Pancreas (tissue), 10 donors: ENCODE measurements around the gene RNFT2. TPM values are rescaled to one million over a fixed set of nuclear protein-coding genes. Genes with fewer than 3 reads are reported as not detected.

Source experiments
- ATAC-seq, 4 donors: fragments of 200-7000 bp; cut with Tn5 transposase; one replicate each; pipeline versions ENCODE4 v1.8.0 to v1.9.1; 2020; ENCODE audit warnings: mild to moderate bottlenecking in 4 of 4, moderate library complexity in 4 of 4
- DNase-seq, 6 donors: peaks; one replicate each; pipeline ENCODE4 v3.0.0-alpha.2; 2020
- FAIRE-seq: peaks from 2 replicates; lab custom pipeline; 2012; peaks lifted over from hg19 to GRCh38; lab: Jason Lieb, UNC
- H3K27ac ChIP-seq, 4 donors: fragments of 200-600 bp; sonication (generic); 1 replicate in 3 of 4; 2 replicates in 1 of 4; pipeline versions ENCODE4 v1.5.0 to v1.8.0; 2020
- H3K27me3 ChIP-seq, 4 donors: fragments of 200-600 bp; one replicate each; pipeline ENCODE4 v1.8.0; 2021
- H3K36me3 ChIP-seq, 3 donors: fragments of 200-600 bp; sonication (generic) in 1 of 3; one replicate each; pipeline versions ENCODE4 v1.5.0 to v1.8.0; 2020 to 2021
- H3K4me1 ChIP-seq, 3 donors: fragments of 200-600 bp; one replicate each; pipeline ENCODE4 v1.8.0; 2021
- H3K4me3 ChIP-seq, 4 donors: fragments of 200-600 bp; sonication (generic) in 2 of 4; one replicate each; pipeline versions ENCODE4 v1.5.0 to v1.8.0; 2020 to 2021
- H3K9me3 ChIP-seq, 4 donors: fragments of 200-600 bp; one replicate each; pipeline ENCODE4 v1.8.0; 2021
- WGBS, 2 donors: extraction: QIAGEN DNeasy Blood & Tissue Kit; methylation state at CpG; one replicate each; pipeline ENCODE4 v1.1.7; 2013; 5-methylcytosine and 5-hydroxymethylcytosine counted together
- intact Hi-C, 3 donors: fragments of 100-400 bp; cut with DNase I; formaldehyde crosslinking; loops; one replicate each; pipeline versions ENCODE4 v1.11.1 to v1.14.2; 2022
- polyA plus RNA-seq, 2 donors: library from polyadenylated mRNA; stranded (reverse); fragments of 200-250 nt; gene quantifications; one replicate each; pipeline ENCODE4 v1.2.3, GENCODE V29; 2013
- total RNA-seq, 6 donors: library from RNA; stranded (reverse); fragmentation: NEBNext Ultra II Directional in 4 of 6; extraction: Animal tissue kit (Norgen Biotek cat#: 25700) in 4 of 6; gene quantifications; one replicate each; pipeline versions ENCODE4 v1.2.1 to v1.2.4, GENCODE V29; 2021 to 2023
- TF ChIP-seq, protein P1 (sequence below), 4 donors: fragments of 200-600 bp; sonication (generic) in 3 of 4; IDR thresholded peaks; one replicate each; pipeline versions ENCODE4 v1.5.0 to v1.8.0; 2021; ENCODE audit warnings: antibody characterized with exemption in 4 of 4
- donor health status: healthy with polysubstance abuse.
- donor health status: DM: no; HTN: no; CAD: no; lungs with moderate emphysema.
- donor health status: DM: no; HTN: no; CAD: no.
- donor health status: control.
- donor health status: control.
- donor health status: Bipolar disorder and iron deficiency.
- donor health status: DM: yes; HTN: yes; CAD: no.
- donor health status: DM: no; HTN: no; CAD: no.
- donor health status: DM: no; HTN: no; CAD: no.
- donor health status: DM: yes; HTN: yes; CAD: no.

Gene RNFT2
- total and polyA plus RNA-seq, 8 donors, result 0.51 to 2.6 (median 1.5) TPM

DNA sequence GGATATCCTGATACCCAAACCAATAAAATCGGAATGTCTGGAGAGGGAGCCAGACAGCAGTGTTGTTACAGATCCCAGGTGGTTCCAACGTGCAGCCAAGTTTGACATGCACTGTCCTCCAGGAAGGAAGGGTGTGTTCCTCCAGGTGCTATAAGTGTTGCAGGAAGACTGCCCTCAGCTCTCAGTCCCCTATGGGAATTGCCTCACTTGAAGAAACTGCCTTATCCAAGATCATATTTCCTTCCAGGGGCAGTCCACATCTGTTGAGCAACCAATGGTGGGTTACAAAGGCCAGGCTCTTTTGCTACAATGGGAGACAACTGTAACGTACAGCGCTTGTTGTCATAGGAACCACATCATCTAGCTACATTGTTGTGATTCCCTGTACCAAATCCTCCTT is 159.4 kb downstream of the RNFT2 start:
- no peak overlapping the region for H3K4me3 ChIP-seq
- no peak for FAIRE-seq
- ATAC-seq, result no peak
- no peak overlapping the region for H3K27ac ChIP-seq
- no peaks in the 10 kb centered on the region for H3K4me1 ChIP-seq
- TF ChIP-seq, protein P1, sequence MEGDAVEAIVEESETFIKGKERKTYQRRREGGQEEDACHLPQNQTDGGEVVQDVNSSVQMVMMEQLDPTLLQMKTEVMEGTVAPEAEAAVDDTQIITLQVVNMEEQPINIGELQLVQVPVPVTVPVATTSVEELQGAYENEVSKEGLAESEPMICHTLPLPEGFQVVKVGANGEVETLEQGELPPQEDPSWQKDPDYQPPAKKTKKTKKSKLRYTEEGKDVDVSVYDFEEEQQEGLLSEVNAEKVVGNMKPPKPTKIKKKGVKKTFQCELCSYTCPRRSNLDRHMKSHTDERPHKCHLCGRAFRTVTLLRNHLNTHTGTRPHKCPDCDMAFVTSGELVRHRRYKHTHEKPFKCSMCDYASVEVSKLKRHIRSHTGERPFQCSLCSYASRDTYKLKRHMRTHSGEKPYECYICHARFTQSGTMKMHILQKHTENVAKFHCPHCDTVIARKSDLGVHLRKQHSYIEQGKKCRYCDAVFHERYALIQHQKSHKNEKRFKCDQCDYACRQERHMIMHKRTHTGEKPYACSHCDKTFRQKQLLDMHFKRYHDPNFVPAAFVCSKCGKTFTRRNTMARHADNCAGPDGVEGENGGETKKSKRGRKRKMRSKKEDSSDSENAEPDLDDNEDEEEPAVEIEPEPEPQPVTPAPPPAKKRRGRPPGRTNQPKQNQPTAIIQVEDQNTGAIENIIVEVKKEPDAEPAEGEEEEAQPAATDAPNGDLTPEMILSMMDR (IDR thresholded peaks at IDR 0.05), result no peak
- no peaks in the 10 kb centered on the region for H3K27me3 ChIP-seq
- 71 to 73% methylated on average over 4 of the region's 4 CpGs for WGBS, 2 donors
- no peak for DNase-seq
- intact Hi-C loops, result no loop called here
- no peaks in the 10 kb centered on the region for H3K36me3 ChIP-seq
- no peaks in the 10 kb centered on the region for H3K9me3 ChIP-seq

DNA sequence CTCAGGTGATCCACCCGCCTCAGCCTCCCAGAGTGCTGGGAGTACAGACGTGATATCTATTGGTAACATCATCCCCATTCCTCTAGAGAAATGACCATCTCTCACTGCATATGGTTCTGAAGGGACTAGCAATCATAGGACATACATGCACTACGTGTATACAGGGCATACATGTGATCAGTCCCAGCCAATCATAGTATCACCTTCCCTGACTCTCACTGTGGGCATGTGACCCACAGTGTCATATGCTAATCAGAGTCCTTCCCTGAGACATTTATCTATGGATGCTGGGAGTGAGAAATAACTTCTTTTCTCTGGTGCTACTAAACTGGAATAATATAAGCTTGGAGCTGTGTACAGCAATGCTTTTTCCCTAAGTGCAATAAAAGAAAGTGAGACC is 160.6 kb downstream of the RNFT2 start:
- no peak overlapping the region for H3K27ac ChIP-seq
- FAIRE-seq, result no peak
- H3K9me3 ChIP-seq, result no peaks in the 10 kb centered on the region
- TF ChIP-seq, protein P1 (IDR thresholded peaks at IDR 0.05), result no peak
- H3K36me3 ChIP-seq, result no peaks in the 10 kb centered on the region
- 54 to 63% methylated on average over 3 of the region's 3 CpGs for WGBS, 2 donors
- intact Hi-C loops, result no loop called here
- no peaks in the 10 kb centered on the region for H3K27me3 ChIP-seq
- ATAC-seq, result no peak
- no peak for DNase-seq
- no peaks in the 10 kb centered on the region for H3K4me1 ChIP-seq
- H3K4me3 ChIP-seq, result no peak overlapping the region

DNA sequence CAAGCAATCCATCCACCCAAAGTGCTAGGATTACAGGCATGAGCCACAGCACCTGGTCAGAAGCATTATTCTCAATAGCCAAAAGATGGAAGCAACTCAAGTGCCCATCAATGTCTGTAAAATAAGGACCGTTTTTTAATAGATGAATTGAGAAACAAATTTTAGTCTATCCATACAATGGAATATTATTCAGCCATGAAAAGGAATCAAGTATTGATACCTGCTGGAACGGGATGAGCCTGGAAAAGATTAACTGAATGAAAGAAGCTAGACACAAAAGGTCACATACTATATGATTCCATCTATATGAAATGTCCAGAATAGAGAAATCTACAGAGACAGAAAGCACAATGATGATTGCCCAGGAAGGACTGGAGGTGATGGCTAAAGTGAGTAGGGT is 163.5 kb downstream of the RNFT2 start:
- TF ChIP-seq, protein P1 (IDR thresholded peaks at IDR 0.05), result no peak
- intact Hi-C loops, result no loop called here
- FAIRE-seq (no peak), ATAC-seq (no peak), DNase-seq (no peak)
- no peaks in the 10 kb centered on the region for H3K27me3 ChIP-seq
- 60 to 69% methylated on average over 2 of the region's 2 CpGs for WGBS, 2 donors
- no peaks in the 10 kb centered on the region for H3K9me3 ChIP-seq
- H3K4me1 ChIP-seq, result no peaks in the 10 kb centered on the region
- H3K27ac ChIP-seq, result no peak overlapping the region
- no peak overlapping the region for H3K4me3 ChIP-seq
- no peaks in the 10 kb centered on the region for H3K36me3 ChIP-seq

Other genes starting within 250 kb of the RNFT2 start
- gene MAP1LC3B2, start 178.9 kb upstream of the RNFT2 start, total RNA-seq, result under 1 TPM in 4 of 6 donors, not detected in 2; 0.49 to 0.92 (median 0.65) TPM
- gene MAP1LC3B2, start 178.9 kb upstream of the RNFT2 start, polyA plus RNA-seq, result 1 to 10 TPM in 1 of 2 donors, under 1 TPM in 1; 0.68 to 1.8 TPM
- gene SPRING1, start 246 bp upstream of the RNFT2 start, total RNA-seq, result 10 to 100 TPM in 4 of 6 donors, 1 to 10 TPM in 2; 7.9 to 21.9 (median 11.7) TPM
- 1 to 10 TPM; 7.5 to 8.4 TPM for gene SPRING1, start 246 bp upstream of the RNFT2 start, polyA plus RNA-seq
- under 1 TPM in 3 of 6 donors, not detected in 3; 0.04 to 0.16 (median 0.16) TPM for gene HRK, start 143.1 kb downstream of the RNFT2 start, total RNA-seq
- under 1 TPM in 1 of 2 donors, not detected in 1; 0.05 TPM for gene HRK, start 143.1 kb downstream of the RNFT2 start, polyA plus RNA-seq
- gene FBXW8, start 172.6 kb downstream of the RNFT2 start, total RNA-seq, result 1 to 10 TPM; 8.0 to 9.6 (median 8.6) TPM
- gene FBXW8, start 172.6 kb downstream of the RNFT2 start, polyA plus RNA-seq, result 1 to 10 TPM; 3.6 to 4.9 TPM